Measurements from ENCODE around the gene MSH3.
A peak's percentile ranks its signal among the peaks of the same experiment; 100 is the strongest.
"Not testable (repeated sequence)": the region's sequence is repeated elsewhere in the genome, so short reads cannot be mapped to it uniquely, and the experiment has no call there.

MSH3 gene

DNA sequence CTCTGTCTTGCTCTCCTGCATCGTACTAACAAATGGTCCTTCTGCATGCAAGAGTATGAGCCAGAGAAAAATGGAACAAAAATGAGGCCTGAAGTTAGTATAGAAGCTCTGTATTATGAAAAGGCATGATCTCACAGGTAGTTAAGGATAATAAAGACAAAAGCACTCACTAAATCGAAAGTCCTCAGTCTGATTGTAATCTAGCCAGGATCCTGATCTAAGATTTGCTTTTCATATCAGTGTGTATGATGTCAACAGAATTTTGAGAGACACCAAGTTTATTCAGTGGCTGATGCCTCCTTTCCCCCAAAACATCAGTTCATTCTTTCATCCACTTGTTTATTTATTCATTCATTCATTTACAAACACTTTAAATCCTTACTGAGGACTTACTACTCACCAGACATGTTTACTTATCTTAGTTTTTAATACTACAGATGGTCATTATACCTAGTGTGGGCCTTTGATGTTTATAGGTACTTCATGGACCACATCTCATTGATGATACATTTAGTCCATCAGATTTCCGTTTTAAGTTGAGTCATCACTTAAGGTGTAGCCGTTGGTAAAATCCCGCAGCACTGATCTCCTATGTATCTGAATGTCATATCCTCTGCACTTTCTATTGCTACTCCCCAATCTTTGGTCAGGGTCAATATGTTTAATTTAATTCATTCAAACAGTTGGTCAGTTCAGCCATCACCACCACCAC is 105.6 kb downstream of the MSH3 start:
- no peak for FAIRE-seq

DNA sequence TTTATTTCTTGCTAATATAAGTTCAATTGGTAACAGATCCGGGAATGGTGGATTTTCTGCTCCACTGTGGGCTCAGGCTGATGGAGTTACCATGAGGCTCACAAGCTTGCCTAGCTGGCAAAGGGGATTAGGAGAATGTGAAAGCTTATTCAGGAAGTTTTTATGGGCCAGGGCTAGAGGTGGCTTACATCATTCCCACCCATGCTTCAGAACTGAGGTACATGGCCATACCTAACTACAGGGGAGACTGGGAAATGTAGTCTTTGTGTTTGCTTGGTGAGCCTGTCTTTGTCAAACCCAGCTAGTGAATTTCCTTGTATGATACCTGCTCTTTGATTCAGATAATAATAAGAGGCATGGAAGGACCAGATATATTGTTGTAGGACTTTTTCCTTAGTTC is 106.2 kb downstream of the MSH3 start:
- no peak for FAIRE-seq

DNA sequence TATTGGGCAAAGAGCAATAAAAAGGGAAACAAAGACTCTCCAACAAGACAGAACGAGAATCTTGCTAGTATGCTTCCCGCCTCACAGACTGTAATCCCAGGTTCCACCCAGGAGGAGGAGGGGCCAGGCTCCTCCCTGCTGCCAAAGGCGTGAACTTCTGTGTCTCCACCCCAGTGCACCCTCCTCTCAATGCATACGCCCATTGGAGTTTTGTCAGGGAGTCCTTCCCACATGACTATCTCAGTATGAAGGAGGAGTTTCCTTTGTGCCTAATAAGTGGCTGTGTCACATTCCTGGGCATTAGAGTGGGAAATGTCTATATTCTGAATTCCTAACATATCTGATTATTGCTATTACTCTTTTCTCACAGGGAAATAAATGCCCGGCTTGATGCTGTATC is 106.7 kb downstream of the MSH3 start:
- FAIRE-seq: no peak

DNA sequence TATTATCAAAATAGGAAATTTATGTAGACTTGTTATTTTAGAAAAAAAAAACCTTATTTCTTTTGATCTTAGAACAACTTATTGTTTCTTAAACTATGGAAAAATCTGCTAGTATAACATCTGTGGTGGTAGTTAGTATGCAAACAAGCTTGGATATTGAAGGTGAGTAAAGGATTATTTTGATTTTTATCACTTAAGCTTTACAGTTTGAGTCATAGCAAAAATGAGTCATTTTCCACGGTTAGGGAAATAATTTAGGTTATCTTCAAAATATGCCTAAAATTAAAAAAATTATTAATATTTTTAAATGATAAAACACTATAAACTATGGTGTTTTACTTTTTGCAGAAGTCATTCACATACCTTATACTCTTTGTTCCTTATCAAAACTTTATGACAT is 107.5 kb downstream of the MSH3 start:
- peak; percentile 40 for FAIRE-seq

DNA sequence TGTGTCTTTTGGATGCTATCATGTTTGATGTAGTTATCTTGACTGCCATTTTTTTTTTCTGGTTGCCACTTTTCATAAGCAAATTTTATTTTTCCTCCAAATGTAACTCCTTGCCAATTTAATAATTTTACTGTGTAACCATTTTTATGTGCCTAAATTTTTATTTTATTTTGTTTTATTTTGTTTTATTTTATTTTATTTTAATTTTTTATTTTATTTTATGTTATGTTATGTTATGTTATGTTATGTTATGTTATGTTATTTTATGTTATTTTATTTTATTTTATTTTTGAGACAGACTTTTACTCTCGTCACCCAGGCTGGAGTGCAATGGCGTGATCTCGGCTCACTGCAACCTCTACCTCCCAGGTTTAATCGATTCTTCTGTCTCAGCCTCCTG is 108.1 kb downstream of the MSH3 start:
- peak; percentile 84 for FAIRE-seq

DNA sequence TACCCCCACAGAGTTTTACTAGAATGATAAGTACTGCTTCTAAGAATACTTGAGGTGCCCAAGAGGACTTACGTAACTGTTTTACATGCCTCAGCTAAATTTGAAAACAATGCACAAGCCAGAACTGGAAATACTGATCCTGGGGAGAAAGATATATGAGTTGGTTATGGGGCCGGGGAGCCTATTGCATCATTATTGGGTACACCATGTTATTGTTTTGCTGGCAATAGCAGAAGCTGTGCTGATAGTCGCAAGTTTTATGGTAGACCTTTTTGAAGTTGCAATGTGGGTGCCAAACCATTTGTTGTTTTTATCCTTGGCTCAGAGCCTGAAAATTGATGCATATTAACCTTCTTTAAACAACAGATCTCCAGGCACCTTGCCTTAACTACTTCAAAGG is 108.8 kb downstream of the MSH3 start:
- FAIRE-seq: no peak

DNA sequence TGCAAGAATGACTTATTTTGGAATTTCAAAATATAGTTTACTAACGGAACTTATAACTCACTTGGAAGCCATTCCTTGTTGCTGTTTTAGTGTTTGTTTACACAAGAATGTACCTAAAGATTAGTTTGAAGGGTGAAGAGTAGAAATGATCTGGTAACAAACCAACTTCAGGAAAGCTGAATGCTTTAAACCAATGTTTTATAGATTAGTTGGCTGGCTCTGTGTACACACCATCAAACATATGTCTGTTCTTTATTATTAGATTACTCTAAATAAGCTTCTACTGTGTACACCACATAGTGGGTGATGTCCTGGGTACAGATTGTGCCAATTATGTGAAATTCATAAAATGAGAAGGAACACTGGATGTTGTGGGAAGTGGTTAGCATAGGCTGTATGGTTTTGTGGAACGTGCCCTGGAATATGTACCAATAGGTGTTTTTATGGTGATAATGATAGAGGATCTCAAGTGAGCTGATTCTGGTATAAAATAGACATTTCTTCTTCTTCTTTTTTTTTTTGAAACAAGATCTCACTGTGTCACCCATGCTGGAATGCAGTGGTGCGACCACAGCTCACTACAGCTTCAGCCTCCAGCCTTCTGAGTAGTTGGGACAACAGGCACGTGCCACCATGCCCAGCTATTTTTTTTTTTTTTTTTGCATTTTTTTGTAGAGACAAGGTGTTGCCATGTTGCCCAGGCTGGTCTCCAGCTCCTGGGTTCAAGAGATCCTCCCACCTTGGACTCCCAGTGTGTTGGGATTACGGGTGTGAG is 109.6 kb downstream of the MSH3 start:
- FAIRE-seq: no peak

DNA sequence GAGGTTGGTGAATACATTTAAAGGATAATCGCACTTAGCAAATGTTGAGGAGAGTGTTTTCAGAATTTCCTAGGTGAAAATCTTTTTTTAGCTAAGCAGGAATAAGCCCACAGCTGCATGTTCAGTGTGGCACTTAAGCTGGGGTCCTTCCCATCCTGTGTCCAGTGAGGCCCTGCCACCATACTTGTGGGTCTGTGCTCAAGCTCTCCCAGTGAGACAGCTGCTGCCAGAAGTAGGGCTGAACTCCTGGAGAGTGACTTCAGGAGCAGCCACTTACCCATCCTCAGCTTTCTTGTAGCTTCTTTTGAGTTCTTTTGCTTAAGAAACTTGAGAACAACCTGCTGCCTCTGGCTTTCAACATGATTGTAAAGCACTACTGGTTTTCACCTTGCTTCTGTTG is 110.3 kb downstream of the MSH3 start:
- FAIRE-seq: no peak

DNA sequence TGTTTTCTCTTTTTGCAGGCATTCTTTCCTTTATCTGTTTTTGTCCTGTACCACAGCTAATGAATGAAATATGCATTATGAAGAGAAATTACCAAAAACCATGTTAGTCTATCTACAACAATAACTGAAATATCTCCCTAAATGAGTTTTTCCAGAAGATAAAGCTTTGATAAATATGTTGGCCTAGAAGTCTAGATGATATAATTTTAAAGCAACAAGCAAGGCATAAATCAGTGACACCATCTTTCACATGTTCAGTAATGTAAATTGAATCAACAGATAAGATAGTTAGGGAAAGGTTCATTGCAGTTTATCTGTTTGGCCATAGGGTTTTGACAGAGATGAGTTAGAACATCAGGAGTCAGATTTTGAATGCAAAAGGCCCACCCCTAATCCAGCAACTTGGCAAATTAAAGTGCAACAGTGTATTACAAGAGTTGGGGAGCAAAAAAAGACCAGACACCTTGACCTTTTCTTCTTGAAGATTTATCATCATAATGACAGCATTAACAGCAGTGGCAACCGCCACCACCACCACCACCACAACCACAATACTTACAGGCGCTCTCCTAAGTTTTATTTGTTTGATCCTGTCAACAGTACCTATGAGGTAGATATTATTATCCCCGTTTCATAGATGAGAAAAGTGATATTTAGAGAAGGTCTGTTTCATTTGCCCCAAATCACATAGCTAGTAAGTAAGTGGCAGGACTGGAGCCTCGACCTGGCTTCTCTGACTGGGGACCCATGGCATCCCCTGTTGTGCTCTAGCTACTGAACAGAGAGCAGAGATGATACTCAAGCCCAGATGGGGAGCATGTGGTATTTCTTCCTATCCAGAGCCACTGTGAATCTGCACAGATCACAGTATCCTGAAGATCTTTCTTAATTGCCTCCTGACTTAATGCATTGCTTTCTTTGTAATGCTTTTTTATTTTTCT is 123.2 kb downstream of the MSH3 start:
- FAIRE-seq: no peak

DNA sequence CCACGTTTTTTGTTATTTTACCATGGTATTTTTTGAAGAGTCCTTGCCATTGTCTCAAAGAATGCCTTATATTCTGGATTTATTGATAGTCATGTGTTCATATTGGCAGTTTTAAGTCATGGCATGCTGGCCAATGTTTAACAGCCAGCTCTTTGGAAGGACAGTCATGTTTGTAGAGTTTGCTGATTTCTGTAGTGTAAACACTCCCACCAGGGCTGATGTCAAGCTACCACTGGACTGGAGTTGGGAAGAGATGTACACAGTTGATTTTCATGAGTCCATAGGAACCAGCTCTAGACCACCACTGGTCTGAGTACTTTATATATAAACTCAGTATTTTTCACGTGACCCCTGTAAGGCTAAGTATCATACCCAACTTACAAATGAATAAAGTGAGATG is 125.6 kb downstream of the MSH3 start:
- FAIRE-seq: no peak

DNA sequence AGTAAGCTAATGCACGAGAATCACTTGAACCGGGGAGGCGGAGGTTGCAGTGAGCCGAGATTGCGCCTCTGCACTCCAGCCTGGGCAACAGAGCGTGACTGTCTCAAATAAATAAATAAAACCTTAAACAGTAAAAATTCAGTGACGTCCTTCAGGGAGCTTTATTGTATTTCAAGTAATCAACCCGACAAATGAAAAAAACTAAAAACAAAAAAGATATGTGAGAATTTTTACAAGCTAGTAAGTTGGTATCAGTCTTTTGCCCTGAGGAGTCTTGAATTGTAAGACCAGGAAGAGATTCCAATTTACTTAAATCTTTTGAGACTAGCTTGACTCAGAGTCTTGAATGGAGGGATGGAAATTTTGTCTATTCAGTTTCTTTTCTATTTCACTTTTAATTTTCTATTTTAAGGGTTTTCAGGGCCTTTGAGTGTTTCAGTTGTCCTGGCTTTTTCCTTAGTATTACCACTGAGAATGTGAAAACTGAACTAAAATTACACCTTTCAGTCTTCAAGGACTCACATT is 126.4 kb downstream of the MSH3 start:
- FAIRE-seq: no peak

DNA sequence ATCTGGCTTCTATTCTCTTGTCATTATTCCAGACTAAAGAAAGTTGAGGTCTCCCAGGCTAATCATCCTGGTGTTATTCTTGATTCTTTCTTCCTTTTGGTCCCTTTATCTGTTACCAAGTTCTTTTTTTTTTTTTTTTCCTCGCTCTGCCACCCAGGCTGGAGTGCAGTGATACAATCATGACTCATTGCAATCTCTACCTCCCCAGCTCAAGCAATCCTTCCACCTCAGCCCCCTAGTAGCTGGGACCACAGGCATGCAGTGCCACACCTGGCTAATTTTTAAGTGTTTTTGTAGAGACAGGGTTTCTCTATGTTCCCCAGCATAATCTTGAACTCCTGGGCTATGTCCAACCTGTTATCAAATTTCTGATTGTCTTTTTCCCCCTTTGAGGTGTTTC is 126.9 kb downstream of the MSH3 start:
- FAIRE-seq: no peak

DNA sequence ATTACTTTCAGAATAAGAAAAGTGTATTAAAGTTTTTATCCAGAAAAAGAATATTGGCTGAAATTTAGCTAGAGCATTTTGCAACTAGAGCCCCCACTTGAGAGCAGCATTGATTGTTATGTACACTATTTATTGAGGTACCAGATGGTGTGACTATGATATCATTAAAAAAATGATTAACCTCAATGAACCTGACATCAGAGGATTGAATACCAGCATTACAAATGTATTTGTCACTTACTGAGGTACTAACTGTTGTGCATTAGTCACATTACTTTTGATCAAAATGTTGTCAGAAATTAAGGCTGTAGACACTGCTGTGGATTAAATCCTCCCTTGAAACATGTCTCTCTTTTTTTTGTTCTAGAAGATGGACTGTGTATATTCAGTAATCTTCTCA is 128.2 kb downstream of the MSH3 start:
- no peak for FAIRE-seq

DNA sequence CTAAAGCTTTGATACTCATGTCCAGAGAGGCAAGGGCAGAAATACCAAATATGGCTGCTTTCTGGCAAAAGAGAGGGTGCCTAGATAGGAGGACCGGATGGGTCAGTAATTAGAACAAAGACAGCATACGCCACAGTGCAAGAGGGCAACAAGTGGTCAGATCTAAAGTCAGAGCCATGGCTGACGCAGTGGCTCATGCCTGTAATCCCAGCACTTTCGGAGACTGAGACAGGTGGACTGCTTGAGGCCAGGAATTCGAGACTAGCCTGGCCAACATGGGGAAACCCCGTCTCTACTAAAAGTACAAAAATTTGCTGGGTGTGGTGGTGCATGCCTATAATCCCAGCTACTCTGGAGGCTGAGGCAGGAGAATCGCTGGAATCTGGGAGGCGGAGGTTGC is 129.3 kb downstream of the MSH3 start:
- FAIRE-seq: not testable (repeated sequence)

DNA sequence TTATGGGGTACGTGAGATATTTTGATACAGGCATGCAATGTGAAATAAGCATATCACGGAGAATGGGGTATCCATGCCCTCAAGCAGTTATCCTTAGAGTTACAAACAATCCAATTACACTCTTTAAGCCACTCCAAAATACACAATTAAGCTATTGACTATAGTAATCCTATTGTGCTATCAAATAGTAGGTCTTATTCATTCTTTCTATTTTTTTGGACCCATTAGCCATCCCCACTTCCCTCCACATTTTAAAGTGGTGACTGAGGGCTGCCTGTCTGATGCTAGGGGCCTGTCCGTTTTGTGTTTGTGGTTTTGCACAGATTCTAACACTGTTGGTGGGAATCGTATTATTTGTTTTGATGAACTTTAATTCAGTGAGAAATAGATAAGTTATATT is 130.0 kb downstream of the MSH3 start:
- FAIRE-seq: no peak

DNA sequence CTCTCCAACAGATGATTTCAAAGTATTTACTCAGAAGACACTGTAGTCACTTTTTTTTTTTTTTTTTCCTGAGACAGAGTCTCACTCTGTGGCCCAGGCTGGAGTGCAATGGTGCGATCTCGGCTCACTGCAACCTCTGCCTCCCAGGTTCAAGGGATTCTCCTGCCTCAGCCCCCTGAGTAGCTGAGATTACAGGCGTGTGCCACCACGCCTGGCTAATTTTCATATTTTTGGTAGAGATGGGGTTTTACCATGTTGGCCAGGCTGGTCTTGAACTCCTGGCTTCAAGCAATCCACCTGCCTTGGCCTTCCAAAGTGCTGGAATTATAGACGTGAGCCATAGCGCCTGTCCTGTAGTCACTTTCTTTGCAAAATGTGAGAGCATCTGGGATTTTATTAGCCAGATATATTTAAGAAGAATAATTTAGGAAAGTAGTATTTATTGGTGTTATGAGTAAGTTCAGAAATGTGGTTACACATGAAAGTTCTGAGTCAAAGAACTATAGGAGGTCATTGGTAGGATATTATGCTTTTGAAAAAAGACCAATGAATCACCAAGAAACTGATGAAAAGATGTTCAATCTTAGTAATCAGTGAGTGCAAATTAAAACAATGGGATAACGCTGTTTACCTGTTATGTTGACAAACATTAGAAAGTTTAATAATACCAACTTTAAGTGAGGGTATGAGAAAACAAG is 135.0 kb downstream of the MSH3 start:
- FAIRE-seq: not testable (repeated sequence)

DNA sequence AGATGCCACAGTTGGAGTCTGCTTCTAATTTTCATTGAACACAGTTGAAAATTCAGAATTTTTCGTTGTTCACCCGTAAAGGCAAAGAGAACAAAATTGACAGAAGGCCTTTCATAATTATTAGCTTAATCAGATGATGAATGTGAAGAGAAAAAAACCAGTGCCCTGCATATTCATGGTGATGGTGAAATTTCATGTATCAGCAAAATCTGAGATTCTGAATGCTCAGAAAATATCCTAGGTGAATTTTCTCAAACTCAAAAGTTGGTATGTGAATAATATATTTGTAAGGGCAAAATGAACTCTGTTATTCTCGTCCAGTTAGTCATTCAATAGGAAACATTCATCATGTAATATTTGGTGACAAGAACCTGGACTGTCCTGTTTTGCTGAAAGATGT is 136.2 kb downstream of the MSH3 start:
- FAIRE-seq: no peak

DNA sequence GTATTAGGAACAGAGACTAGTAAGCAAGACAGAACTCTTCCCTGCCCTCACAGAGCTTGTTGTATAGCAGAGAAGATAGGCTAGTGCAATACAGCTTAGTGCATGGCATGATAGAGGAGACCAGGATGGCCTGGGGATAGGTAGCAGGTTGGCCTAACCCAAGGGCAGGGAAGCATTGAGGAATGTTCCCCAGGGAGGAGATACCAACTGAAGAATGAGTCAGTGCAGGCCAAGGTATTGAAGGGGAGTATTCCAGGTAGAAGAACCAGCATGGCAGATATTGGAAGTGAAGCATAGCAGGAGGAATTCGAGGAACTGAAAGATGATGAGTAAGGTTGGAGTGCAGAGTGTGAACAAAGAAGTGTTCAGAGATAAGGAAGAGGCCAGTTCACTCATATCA is 138.9 kb downstream of the MSH3 start:
- no peak for FAIRE-seq

DNA sequence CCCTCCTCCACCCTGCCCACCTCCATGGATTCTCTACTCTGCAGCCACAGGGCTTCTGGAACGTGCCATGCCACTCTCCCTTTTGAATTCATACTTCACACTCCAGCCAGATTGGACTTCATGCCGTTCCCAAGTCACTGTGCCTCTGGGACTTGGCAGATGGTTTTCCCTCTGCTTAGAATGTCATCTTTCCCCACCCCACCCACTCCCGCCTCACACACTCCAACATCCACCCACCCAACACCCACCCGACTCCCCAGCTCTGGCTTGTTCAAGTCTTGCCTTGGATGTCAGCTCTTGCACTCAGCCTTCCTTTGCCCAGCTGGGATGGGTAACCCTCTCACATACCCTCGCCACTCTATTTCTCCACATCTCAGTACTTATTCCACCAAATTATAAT is 142.4 kb downstream of the MSH3 start:
- FAIRE-seq: no peak

DNA sequence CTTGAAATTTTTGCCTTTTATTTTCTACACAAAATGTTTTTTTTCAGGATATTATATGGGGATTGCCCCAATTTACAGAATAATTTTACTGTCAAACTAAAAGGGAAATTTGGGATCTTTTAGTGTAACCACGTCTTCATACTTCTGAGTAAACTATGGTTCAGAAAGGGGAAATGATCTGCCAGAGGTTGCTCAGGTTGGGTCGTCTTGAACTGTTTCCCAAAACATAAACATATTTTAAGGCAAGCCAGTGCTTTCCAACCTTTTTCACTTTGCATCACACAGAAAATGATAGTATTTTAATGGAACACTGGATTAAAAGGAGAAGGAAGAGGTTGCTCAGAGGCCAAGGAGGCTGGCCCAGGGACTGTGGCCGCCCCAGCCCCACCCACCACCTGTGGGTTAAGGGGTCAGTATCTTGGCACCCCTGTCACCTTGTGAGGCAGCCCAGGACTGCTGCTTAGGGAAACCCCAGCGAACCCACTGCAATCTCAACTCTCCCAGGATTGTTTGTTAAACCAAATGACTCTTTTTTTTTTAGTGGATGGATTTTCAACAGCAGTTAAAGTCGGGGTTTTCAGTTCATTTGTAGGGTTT is 143.1 kb downstream of the MSH3 start:
- no peak for FAIRE-seq

DNA sequence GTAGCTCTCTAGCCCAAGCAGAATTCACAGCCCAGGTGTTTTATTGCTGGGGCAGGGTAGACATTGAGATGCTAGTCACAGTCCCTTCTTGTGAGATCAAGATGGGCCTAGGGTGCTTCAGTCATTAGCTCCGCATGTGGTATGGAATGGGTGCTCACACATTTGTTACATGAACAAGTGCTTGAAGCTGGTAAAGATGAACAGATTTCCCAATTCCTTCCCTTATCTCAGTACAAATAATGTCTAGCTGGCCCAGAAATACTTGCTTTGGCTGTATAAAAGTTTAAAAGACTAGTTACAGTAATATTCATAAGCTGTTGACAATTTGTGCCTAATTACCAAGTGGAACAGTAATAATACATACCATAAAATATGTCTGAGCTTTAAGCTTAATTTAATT is 143.7 kb downstream of the MSH3 start:
- FAIRE-seq: no peak

DNA sequence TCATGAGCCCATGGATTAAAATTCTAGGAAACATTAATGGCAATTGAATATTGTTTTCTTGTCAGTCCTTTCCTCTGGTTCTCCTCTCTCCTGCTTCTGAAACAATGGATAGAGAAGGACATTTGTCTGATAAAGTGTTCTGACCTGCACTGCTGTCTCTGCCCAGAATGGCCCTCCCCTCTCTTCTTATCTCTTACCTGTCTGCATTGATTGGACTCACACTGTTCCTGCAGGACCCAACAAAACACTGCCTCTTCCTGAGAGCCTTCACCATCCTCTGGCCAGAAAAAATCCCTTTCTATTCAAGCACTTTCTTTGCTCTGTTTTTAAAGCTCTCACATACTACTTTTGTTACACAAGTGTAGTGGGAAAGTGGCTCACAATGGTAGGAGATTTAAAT is 144.2 kb downstream of the MSH3 start:
- FAIRE-seq: no peak
